ENCODE data around the gene TRIM39. TPM values are rescaled to one million over a fixed set of nuclear protein-coding genes. Genes with fewer than 3 reads are reported as not detected.

The TRIM39 gene
- total RNA-seq, 2 experiments from 2014 or later, result 13.7 to 15.6 TPM

GRCh38 chr6:30380464-30380863, 53.7 kb downstream of the TRIM39 start:
- DNase-seq, result no peak
- Mint-ChIP-seq H3K9me3 (no peaks in the 10 kb centered on the region), H3K27me3 (peaks cover 41% of the 10 kb centered on the region), H3K4me3 (no peak overlapping the region), H3K36me3 (no peaks in the 10 kb centered on the region), H3K4me1 (ENCODE audit: low read depth) (no peaks in the 10 kb centered on the region), H3K27ac (no peak overlapping the region)
- ChIA-PET CTCF (interaction anchor here (0.6 to 1.8 kb wide), 4 partner anchors 17 to 244 kb away, joined by 3 to 6 read pairs (median 4); no protein-coding TSS in a partner anchor), POLR2A (no interaction called here)
- intact Hi-C loops (cut with micrococcal nuclease), result no loop called here

- no peak overlapping the region for H3K27ac Mint-ChIP-seq
- POLR2A ChIA-PET, result no interaction called here
Measured at GRCh38 chr6:30386166-30386565, 59.4 kb downstream of the TRIM39 start.

GRCh38 chr6:30391240-30391639, 64.5 kb downstream of the TRIM39 start:
- intact Hi-C loops (cut with micrococcal nuclease), result no loop called here
- H3K4me3 Mint-ChIP-seq, result no peak overlapping the region
- H3K4me1 Mint-ChIP-seq (ENCODE audit: low read depth), result no peaks in the 10 kb centered on the region
- DNase-seq, result no peak
- H3K36me3 Mint-ChIP-seq, result no peaks in the 10 kb centered on the region
- no peak overlapping the region for H3K27ac Mint-ChIP-seq
- ChIA-PET CTCF (no interaction called here), POLR2A (no interaction called here)
- peaks cover 47% of the 10 kb centered on the region for H3K27me3 Mint-ChIP-seq
- no peaks in the 10 kb centered on the region for H3K9me3 Mint-ChIP-seq

More at GRCh38 chr6:30386166-30386565, 59.4 kb downstream of the TRIM39 start:
- intact Hi-C loops (cut with micrococcal nuclease), result no loop called here
- Mint-ChIP-seq H3K36me3 (no peaks in the 10 kb centered on the region), H3K4me3 (no peak overlapping the region), H3K9me3 (no peaks in the 10 kb centered on the region), H3K27me3 (peaks cover 66% of the 10 kb centered on the region), H3K4me1 (ENCODE audit: low read depth) (no peaks in the 10 kb centered on the region)
- CTCF ChIA-PET, result no interaction called here
- DNase-seq, result no peak

Other genes with a start within 250 kb of the TRIM39 start
- gene TRIM31, start 213.8 kb upstream of the TRIM39 start, total RNA-seq, result not detected
- not detected for gene TRIM40, start 190.8 kb upstream of the TRIM39 start, total RNA-seq
- gene TRIM10, start 165.7 kb upstream of the TRIM39 start, total RNA-seq, result under 1 TPM; 0.36 to 0.38 TPM
- gene TRIM15, start 163.4 kb upstream of the TRIM39 start, total RNA-seq, result 1 to 10 TPM in 1 of 2 experiments, under 1 TPM in 1; 0.63 to 1.6 TPM
- 10 to 100 TPM; 64.3 to 65.1 TPM for gene TRIM26, start 113.5 kb upstream of the TRIM39 start, total RNA-seq
- 10 to 100 TPM; 34.6 to 38.3 TPM for gene RPP21, start 18.2 kb downstream of the TRIM39 start, total RNA-seq
- gene HLA-E, start 162.6 kb downstream of the TRIM39 start, total RNA-seq, result 100 to 1,000 TPM; 481 to 485 TPM
- gene GNL1, start 229.6 kb downstream of the TRIM39 start, total RNA-seq, result 10 to 100 TPM; 94.0 to 95.8 TPM
- gene PRR3, start 230.4 kb downstream of the TRIM39 start, total RNA-seq, result 10 to 100 TPM; 22.4 to 22.6 TPM
- 10 to 100 TPM; 87.0 to 87.1 TPM for gene ABCF1, start 244.5 kb downstream of the TRIM39 start, total RNA-seq

All from activated CD4-positive, alpha-beta memory T cell treated with anti-CD3 and anti-CD28 coated beads for 36 hours (primary cell).